ENCODE data around the gene GNG2.
"Not testable (repeated sequence)": the region's sequence is repeated elsewhere in the genome, so short reads cannot be mapped to it uniquely, and the experiment has no call there.

GNG2 gene

DNA sequence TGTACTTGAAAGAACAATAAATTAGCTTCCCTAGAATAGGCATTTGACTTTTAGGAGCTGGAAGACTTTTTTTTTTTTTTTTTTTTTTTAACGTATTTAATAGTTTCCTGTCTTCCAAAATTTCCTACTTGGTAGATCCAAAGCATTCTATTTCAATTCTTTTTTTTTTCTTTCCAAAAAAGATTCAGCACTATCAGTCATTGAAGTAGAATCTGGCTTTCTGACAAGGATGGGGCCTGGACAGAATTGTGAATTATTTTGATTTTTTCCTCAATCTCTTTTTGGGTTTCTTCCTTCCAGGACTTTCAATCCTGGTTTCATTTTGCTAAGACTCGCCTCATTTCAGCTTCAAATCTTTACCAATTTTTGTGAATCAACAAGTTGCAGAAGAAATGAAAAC, 21.2 kb downstream of the GNG2 start:
- DNase-seq = no peak
- in situ Hi-C loops (cut with MboI; ENCODE audit: low pct_unique_long_range_greater_than_20kb, low sequenced_read_pairs) = no loop called here

DNA sequence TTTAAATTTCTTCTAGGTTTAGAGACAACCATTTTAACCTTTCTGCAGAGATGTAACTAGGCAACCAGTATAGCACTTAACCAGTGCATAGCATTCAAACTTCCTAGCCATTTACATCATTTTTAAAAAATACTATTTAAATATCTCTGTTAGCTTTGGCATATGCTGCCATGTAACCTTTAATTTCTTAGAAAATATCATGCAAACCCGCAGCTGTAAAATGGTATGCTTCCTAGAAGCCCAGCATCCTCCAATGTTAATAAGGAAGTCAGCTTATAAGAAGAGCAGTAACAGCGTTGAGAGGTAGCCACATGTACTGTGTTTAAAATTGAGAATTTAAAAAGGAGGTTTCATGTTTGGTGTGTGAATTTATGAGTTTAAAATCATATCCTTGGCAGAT, 22.8 kb downstream of the GNG2 start:
- in situ Hi-C loops (cut with MboI; ENCODE audit: low pct_unique_long_range_greater_than_20kb, low sequenced_read_pairs) = no loop called here
- no peak for DNase-seq

DNA sequence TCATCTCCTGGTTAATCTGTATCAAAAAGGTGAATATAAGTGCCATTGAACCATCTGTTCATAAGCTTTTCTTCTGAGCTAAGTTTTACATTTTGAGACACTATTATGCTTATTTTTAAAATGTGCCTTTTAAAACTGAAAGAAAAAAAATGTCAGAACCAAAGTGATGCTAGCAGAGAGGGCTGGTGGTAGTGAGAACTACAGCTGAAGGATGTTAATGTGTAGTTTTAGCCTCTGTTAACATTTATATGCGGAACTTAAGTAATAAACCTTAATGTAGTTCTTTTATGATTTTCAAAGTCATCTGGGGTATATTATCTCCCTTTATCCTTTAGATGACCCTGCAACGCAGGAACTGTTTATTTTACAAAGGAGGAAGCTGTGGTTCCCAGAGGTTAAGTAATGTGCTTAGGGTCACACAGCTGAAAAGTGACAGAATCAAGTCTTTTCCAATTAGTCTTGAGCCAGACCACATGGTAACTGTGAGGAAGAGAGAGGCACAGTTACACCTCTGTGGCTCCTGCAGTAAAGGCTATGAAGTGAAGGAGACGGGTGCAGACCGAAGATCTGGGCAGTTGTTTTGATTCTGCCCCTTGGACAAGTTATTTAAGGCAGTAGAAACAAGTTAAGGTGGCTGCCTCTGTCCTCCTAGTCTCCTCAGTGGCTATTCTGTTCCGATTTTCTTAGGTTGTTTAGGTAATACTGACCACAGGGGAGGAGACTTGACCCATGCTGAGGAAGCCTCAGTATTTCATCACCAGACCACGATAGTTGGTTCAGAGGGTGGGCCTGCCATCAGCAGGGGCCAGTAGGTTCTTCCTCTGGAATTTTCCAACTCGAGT, 23.9 kb downstream of the GNG2 start:
- in situ Hi-C loops (cut with MboI; ENCODE audit: low pct_unique_long_range_greater_than_20kb, low sequenced_read_pairs) = no loop called here
- peak; percentile 83 for DNase-seq

DNA sequence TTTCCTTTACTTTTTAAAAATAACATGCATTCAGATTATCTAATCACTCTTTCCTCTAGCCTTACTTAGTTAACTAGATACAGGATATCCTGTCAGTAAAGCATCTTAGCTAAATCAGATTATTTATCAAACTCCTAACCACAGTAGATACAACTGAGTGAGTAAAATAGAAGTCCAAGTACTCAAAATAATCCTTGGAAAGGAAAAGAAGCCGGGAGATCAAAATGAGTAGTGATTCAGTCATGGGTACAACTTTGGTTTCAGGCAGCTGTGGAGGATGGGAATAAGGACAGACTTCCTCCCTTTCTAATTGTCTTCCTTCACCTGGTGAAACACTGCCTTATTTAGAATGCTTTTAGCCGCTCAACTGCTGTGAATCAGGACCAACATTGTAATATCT, 29.4 kb downstream of the GNG2 start:
- in situ Hi-C loops (cut with MboI; ENCODE audit: low pct_unique_long_range_greater_than_20kb, low sequenced_read_pairs) = no loop called here
- no peak for DNase-seq

DNA sequence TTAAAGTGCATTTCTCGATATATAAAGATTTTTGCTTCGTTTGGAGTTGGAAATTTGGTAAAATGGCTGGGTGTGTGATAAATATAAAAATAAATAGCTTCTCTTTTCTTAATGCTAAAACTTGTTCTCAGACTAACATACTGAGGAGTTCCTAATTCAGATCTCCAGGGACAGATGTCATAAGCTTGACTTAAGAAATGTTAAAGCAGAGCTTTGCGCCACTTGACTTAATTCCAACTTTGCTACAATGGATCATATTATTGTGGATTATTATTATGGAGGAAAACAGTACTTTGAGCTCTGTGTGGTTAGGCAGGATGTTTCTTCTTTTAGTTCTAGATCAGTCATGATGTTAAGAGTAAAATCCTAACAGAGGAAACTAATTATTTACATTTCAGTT, 33.8 kb downstream of the GNG2 start:
- in situ Hi-C loops (cut with MboI; ENCODE audit: low pct_unique_long_range_greater_than_20kb, low sequenced_read_pairs) = no loop called here
- no peak for DNase-seq

DNA sequence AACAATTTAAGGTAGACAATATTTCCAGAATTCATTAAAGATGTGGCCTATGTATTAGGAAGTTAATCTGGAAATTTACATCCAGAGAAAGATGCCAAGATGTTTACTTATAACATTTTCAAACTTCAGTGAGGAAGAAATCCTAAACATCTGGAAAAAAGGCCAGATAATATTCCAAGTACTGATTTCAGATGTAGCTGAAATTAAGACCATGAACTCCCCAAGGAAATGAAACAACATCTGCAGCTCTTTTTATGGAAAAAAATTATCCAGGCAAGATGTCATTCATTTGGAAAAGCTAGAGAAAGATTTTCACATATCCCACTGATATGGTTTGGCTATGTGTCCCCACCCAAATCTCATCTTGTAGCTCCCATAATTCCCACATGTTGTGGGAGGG, 35.0 kb downstream of the GNG2 start:
- in situ Hi-C loops (cut with MboI; ENCODE audit: low pct_unique_long_range_greater_than_20kb, low sequenced_read_pairs) = no loop called here
- no peak for DNase-seq

DNA sequence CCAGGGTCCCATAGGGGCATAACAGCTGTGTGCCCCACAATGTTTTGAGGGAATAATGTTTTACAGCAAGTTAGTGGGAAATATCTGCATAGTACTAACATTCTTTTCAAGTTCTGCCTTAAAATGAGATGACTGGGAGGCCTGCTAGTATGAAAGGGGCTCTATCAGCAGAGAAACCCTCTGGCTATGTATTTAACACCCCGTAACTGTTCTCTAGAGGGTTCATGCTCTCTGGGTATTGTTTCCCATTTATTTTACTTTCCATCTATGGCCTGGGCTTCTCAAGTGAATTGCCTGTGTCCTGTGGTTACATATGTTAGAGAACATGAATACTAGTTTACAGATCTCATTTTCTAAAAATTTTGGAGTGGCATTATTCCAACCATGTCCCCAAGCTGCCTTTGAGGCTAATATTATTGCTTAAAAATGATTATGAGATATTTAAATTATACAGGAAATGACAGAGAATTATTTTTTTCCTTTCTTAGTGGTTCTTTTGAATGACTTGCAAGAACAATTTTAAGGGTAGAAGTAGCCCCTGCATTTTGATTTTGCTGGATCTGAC, 37.5 kb downstream of the GNG2 start:
- no peak for DNase-seq
- in situ Hi-C loops (cut with MboI; ENCODE audit: low pct_unique_long_range_greater_than_20kb, low sequenced_read_pairs) = no loop called here

DNA sequence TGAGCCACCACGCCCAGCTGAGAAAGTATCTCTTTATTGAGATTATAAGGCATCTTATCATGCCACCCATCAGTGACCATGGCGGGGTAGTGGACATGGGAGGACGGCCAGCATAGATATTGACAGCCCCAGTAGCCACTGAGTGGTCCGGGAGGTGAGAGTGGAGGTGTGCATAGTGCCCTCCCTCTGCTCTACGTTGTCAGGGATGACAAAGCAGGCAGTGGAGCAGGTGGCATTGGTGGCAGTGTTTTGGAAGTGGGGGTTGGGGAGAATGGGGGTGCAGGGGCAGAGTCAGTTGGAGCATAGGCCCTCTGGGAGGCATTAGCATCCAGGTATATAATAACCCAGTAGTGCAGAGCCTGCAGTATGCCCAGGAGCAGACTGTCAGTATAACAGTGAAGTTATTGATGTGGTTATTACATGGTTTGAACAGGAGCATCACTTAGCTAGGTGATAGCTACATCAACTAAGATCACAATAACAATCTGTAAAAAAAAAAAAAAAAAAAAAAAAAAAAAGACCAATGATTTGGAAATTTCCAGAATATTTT, 41.1 kb downstream of the GNG2 start:
- DNase-seq = no peak
- in situ Hi-C loops (cut with MboI; ENCODE audit: low pct_unique_long_range_greater_than_20kb, low sequenced_read_pairs) = no loop called here

DNA sequence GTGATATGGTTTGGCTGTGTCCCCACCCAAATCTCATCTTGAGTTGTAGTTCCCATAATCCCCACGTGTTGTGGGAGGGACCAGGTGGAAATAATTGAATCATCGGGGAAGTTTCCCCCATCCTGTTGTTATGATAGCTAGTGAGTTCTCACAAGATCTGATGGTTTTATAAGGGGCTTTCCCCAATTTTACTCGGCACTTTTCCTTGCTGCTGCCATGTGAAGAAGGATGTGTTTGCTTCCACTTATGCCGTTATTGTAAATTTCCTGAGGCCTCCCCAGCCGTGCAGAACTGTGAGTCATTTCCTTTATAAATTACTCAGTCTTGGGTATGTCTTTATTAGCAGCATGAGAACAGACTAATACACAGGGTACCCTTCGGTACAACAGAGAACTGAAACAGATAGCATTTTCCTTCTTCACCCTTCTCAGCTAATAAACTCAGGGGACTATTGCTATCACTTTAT, 45.3 kb downstream of the GNG2 start:
- DNase-seq = peak; percentile 32

DNA sequence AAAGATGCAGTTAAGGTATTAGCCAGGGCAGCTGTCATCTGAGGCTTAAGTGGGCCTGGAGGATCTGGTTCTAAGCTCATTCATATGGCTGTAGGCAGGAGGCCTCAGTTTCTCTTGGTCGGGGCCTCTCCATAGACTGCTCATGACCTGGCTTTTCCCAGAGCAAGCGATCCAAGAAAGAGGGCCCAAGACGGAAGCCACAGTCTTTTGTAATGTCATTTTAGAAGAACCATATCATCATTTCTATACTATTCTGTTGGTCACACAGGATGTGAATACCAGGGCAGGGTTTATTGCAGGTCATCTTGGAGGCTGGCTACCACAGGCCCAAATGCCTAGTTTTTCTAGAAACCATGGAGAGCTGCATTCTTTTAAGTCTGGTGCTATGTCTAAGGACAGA, 47.7 kb downstream of the GNG2 start:
- DNase-seq = no peak
- in situ Hi-C loops (cut with MboI; ENCODE audit: low pct_unique_long_range_greater_than_20kb, low sequenced_read_pairs) = no loop called here

More for the DNA sequence above, 45.3 kb downstream of the GNG2 start:
- in situ Hi-C loops (cut with MboI; ENCODE audit: low pct_unique_long_range_greater_than_20kb, low sequenced_read_pairs) = not testable (repeated sequence)

DNA sequence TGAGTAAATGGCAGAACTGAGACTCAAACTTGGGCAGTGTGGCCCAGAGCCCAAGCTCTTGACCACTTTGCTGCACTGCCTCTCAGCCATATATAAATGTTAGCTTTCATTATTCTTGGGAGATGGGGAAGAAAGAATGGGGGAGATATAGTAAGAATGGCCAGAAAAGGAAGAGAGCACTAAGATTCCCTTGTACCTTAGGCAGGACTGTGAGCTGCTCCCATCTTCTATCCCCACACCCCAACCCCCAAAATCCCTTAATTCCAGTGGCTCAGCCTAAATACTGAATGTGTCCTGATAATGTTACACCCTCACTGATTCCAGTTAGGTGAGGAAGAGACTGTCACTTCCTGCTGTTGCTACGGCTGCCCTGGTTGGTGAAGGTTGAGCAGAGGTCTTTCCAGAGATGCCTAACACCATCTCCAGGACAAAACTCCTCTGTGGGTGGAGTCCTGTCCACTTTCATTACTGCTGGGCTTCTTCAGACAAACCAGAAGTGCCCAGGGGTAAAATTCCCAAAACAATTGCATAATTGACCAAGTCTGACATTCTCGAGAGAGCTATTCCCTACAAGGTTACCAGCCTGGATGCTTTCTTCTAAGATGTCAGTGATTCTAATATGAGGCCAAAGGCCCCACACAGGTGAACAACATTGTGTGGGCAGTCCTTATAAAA, 51.8 kb downstream of the GNG2 start:
- no peak for DNase-seq
- in situ Hi-C loops (cut with MboI; ENCODE audit: low pct_unique_long_range_greater_than_20kb, low sequenced_read_pairs) = no loop called here

DNA sequence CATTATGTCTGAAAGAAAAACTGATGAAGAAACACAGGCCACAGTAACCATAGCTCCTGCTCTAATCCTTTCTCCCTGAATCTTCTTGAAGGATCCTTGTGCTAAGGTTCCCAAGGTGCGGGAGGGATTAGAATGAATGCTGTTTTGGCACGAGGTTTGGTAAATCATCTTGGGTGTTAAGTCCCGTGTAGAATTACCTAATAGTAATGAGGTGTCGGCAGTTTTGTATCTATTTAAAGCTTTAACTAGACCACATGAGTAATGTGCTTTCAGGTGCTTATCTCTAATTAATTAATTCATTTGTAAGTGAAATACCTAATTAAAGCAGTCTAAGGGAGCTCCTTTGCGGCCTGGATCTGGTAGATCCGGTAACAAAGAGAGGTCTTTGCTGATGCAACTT, 53.9 kb downstream of the GNG2 start:
- in situ Hi-C loops (cut with MboI; ENCODE audit: low pct_unique_long_range_greater_than_20kb, low sequenced_read_pairs) = no loop called here
- no peak for DNase-seq

DNA sequence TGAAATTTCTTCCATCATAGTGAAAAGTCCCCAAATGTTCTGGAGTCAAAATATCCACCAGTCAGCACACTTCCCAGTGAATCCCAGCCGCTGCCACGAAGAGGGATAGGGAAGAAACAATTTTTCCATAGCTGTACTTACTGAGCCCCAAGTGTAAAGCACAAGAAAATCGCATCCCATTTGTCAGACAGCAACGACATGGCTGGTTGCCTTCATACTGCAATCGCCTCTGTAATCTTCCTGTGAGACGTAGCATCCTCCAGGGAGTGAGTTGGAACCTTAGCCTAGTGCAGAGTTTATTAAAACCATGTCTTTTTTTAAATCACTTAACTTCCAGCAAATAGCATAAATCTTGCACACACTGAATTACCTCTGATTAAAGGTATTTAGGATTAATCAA, 56.8 kb downstream of the GNG2 start:
- in situ Hi-C loops (cut with MboI; ENCODE audit: low pct_unique_long_range_greater_than_20kb, low sequenced_read_pairs) = no loop called here
- DNase-seq = no peak

DNA sequence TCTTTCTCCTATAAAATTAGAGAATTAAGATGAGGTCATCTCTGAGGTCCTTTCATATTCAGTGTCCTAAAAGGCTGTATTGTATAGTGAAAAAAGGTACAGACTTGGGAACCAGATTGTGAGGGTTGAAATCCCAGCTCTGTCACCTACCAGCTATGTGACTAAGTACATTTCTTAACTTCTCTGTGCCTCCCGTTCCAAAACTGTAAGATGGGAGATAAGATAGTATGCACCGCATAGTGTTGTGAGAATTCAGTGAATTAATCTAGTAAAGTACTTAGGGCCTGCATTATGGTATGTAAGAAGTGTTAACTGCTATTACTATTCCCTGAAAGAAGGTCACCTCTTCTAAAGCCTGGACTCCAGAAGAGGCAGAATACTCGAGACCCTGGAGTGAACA, 60.6 kb downstream of the GNG2 start:
- DNase-seq = no peak
- in situ Hi-C loops (cut with MboI; ENCODE audit: low pct_unique_long_range_greater_than_20kb, low sequenced_read_pairs) = no loop called here

DNA sequence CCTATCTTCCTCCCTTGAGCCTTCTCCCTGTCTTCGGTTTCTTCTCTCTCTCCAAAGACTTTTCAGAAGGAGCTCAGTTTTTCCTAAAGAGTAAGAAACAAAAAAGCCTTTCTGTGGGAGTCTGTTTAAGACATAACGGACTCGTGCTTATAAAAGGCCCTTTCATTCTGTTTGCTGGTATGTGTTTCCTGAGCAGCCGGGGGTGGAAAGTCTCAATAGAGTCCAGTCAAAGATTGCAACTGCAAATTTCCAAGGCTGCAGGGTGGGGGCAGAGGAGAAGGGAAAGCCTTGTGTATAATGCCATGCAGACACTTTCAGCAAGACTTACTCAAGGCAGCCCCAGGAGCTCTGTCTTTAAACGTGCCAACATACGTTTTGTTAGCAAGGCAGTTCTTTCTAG, 62.2 kb downstream of the GNG2 start:
- in situ Hi-C loops (cut with MboI; ENCODE audit: low pct_unique_long_range_greater_than_20kb, low sequenced_read_pairs) = no loop called here
- DNase-seq = no peak

DNA sequence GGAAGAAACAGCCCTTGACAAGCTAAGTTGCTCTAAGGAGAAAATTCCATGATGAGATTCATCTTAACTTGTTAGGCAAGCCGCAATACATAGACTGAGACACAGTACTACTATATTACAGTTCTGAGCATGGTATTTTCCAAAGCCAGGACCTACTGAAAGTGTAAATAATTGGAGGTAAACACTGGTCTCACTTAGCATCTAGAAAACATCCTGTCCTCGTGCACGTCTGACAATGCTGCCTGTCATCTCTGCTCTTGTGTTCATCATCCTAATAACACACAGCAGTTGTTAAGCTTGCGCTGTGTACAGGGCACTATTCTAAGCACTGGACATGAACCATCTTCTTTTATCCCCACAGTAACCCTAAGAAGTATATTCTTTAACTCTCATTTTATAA, 64.2 kb downstream of the GNG2 start:
- DNase-seq = no peak
- in situ Hi-C loops (cut with MboI; ENCODE audit: low pct_unique_long_range_greater_than_20kb, low sequenced_read_pairs) = no loop called here

DNA sequence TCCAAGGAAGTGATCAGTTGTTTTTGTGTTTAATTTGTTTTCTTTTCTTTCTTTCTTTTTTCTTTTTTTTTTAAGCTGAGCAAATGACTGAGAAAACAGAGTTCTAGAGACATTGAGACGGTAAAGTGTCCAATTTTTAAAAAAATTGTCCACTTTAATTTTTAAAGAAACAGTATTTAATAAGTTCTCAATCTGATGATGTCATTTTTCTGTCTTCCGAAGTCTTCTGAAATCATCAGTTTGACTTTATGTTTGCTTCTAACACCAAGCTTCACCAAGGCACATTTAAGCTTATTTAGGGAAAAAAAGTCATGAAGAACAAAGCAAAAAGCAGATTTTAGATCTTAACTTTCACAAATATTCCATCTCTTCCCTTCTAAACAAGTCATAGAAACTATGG, 65.6 kb downstream of the GNG2 start:
- DNase-seq = no peak
- in situ Hi-C loops (cut with MboI; ENCODE audit: low pct_unique_long_range_greater_than_20kb, low sequenced_read_pairs) = no loop called here

DNA sequence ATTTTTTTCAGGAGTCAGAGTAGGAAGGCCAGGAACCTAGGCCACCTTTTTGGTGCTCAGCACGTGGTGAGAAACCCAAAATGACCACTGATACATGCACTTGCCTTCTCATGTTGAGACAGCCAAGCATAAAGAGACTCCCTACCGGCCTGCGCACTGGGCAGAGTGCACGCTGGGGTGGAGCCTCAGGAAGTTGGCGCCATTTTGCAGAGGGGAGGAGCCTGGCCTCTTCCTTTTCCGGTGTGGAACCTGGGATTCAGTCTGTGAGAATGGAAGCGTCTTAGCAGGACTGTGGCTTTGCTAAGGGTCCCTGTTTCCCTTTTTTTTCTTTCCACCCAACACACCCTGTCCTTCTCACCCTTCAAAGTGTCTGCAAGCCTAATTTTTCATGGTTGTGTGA, 66.0 kb downstream of the GNG2 start:
- DNase-seq = no peak
- in situ Hi-C loops (cut with MboI; ENCODE audit: low pct_unique_long_range_greater_than_20kb, low sequenced_read_pairs) = no loop called here

DNA sequence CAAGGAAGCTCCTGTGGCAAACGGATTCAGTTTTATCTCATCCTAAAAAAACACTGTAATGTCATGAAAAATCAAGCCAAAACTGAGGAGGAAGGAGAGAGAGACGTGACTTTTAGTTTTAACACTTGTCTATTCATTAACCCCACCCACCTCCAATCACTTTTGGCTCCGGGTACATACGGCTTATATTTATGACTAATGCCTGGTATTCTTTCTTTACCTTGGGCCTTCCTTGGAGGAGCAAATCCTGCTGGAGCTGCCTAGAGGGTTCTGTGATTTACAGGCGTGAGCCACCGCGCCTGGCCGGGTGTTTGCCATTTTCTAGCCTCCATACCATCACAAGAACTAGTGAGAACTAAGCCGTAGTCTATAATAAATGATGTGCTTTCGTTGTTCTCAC, 68.2 kb downstream of the GNG2 start:
- in situ Hi-C loops (cut with MboI; ENCODE audit: low pct_unique_long_range_greater_than_20kb, low sequenced_read_pairs) = no loop called here
- DNase-seq = no peak

DNA sequence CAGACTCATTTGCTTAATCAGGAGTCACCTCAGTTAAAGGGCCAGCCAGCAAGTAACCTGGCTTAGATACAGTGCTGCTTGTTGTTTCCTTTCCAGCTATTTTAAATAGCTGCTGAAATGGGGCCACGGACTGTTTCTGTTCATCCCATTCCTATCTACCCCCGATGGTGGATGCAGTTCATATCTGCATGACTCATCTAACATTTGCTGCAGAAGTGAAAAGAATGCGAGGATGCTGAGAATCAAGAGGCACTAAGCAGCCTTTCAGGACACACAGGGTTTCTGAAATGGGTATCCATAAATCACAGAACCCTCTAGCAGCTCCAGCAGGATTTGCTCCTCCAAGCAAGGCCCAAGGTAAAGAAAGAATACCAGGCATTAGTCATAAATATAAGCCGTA, 68.8 kb downstream of the GNG2 start:
- in situ Hi-C loops (cut with MboI; ENCODE audit: low pct_unique_long_range_greater_than_20kb, low sequenced_read_pairs) = no loop called here

More for the DNA sequence above, 68.8 kb downstream of the GNG2 start:
- DNase-seq = no peak

Measured in KBM-7 (cell line).